ENCODE measurements around the gene IL25.

DNA sequence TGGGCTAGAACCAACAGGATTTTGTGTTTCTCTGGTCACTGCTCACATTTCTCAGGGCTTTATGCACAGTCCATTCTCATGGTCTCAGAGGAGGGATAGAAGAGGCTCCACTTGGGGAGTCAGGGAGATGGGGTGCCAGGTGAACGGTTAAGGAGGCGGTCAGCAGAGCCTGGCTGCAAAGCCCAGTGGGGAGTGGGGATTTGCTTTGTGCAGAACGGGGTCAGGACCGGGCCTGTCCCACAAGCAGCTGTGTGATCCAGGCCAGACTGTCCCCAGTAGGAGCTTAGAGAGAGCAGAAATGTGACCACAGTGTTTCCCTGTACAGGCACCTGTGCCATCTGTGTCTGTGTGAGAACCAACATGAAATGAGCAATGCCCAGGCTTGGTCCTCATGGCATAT is 8.4 kb downstream of the IL25 start:
- no peak for TF ChIP-seq POLR2A (IDR thresholded peaks at IDR 0.05)
- TF ChIP-seq EP300 (IDR thresholded peaks at IDR 0.05) = no peak
